ENCODE data around the gene UQCC2.

Gene UQCC2

DNA sequence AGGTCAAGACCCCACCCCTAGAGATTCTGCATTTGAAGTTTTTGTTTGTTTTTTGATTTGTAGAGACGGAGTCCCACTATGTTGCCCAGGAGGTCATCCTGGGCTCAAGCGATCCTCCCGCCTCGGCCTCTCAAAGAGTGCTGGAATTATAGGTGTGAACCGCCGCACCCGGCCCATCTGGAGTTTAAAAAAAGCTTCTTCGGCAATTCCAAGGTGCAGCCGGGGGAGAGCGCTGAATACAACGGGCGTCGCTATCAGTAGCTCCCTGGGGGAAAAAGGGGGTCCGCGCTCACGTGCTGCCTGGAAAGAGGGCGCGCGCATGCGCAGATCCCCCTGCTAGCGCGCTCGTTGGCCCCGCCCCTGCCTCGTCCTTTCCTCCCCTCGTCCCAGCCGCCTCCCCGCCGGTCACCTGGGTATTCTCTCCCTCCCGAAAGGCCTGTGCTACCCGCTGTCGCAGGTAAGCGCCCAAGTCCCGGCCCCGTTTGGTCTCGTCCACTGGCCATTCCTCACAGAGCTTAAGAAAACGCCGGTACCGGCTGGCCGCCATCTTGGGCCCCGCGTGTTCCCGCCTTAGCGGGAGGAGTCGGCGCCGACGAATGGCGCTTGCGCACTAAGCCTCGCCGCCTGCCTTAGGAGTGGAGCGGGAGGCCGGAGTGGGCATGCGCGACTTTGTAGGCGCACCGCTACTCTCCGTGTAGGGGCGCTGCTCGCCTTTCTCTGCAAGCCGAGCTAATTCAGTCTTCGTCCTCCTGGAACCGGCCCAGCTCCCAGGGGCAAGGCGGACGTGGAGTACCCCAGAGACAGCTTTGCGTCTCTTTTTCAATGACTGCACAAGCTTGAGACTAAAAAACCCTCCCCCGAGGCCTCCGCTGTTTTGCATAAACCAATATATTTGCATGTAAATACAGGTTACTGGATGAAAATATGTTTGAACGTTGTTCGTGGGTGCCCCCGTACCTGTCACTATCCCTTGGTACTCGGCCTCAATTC lies at the start of gene UQCC2:
TSS of gene UQCC2 (minus strand) at position 561 of the 990 bp plus-strand sequence. CDS start at position 547, 14 bp downstream.
- DNase-seq, result peak; percentile 94

DNA sequence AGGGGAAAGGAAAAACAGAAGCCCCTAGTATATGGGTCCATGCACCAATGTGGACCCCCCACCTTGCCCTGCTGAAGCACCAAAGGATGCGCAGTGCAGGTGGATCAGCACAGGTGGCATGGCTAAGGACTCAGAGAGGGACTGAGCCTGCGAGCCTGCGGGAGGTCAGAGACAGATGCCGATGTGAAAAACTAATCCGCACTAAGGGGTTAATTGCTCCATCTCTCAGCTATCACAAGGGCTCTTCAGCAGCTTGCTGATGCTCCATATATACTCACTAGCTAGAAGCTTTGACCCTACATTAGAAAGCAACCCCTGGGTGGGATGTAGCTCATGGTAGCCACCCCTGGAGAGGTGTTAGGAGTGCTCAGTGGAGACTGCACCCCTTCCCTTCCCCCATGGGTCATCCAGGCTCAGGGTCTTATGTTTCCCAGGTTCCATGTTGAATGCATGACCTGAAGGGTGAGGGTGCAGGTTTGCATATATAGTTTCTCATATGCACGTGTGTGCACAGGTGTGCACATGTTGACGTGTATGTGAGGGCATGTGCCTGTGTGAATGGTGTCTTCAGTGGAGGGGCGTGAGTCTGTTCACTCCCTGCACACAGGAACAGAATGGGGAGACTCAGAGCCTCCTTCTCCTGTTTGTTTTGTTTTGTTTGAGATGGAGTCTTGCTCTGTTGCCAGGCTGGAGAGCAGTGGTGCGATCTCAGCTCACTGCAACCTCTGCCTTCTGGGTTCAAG lies 48.6 kb upstream of the UQCC2 start:
- no peak for DNase-seq

GRCh38 chr6:33758815-33759216 lies 47.3 kb upstream of the UQCC2 start:
- DNase-seq, result no peak

DNA sequence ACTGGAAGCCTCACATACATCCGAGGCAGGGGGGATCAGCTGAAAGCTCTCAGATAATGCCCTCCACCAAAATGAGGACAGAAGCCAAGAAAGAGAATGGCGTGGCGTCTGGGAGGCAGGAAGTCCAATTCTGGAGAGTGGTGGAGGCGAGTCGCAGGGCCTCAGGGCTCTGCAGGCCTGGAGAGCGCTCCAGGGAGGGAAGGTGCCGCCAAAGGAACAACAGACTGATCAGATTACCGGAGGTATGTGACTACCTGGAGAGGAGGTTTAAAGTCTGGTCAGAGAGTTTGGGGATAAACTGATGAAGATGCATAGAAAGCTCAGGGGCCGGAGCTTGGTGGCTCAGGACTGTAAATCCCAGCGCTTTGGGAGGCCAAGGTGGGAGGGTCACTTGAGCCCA lies 46.4 kb upstream of the UQCC2 start:
- DNase-seq, result no peak

DNA sequence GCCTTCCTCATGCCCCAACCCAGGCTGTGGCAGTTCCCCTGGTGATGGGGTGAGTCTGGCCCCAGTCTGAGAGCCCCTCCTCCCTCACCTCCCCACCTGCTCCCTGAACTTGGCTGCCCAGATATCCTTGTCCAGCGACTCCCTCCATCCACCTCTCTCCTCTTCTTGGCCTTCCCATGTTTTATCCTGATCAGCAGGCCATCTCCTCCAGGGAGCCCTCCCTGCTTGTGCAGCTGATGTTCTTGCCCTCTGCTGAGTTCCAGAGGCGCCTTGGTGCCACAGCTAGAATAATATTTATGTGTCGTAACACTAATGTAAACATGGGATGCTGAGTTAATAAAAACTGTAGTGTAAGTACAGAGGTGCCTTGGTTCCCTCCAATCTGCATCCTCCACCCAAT lies 45.6 kb upstream of the UQCC2 start:
- DNase-seq, result no peak

DNA sequence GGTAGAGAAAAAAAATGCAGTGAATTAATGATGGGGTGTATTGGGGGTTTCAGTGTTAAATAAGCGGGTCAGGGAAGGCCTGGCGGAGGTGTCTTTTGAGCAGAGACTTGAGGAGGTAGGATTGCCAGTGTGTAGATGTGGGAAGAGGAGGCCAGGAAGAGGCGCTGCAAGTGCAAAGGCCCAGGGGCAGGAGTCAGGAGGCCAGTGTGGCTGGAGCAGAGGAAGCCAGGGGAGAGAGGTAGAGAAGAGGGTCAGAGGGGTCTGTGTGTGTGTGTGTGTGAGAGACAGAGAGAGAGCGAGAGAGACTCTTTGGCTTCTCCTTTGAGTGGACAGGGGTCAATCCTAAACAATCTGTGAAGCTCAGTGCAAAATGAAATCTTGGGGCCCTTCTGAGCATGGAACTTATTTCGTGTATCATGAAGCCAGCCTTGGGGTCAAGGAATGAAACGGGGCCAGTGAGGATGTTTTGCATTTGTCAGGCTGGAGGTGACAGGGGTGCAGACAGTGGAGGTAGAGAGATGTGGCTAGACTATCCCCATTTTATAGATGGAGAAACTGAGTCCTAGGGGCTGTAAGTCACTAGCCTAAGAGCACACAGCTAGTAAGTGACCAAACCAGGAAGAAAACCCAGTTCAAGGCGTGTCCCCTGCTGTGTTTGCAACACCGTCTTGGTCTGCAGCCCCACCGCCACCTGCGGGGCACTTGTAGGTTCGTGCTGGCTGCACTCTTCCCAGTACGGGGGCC lies 44.9 kb upstream of the UQCC2 start:
- no peak for DNase-seq

DNA sequence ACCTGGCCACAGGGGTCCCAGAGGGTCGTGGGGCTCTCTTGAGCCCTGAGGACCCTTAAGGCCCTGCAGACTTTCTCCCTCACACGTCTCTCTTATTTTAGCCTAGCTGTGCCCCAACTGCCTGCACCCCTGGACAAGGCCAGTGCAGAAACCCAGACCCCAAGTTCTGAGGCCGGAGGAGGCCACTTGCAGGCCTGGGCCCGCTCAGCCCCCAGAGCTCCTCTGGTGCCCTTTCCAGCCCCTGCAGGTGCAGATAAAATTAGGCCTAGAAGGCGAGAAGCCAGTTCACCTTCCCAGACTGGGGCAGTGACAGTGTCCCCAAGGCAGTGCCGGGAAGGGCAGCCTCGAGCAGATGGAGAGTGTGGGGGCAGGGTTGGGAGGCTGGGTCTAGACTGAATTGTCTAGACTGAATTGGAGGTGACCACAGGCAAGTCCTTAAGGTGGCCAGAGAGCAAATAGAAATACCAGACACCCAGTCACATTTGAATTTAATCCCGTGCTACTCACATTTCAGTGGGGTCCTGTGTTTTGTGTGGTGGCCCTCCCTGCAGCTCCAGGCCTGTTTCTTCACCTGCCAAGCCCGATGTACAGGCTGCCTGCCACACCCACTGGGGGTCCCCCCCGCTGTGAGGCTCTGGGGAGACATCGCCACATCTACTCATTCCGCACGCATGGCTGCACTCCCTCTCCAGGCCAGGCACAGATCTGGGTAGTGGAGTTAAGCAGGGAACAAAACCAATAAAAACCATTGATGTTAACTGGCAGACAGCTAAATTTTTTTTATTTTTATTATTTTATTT lies 43.8 kb upstream of the UQCC2 start:
- no peak for DNase-seq

DNA sequence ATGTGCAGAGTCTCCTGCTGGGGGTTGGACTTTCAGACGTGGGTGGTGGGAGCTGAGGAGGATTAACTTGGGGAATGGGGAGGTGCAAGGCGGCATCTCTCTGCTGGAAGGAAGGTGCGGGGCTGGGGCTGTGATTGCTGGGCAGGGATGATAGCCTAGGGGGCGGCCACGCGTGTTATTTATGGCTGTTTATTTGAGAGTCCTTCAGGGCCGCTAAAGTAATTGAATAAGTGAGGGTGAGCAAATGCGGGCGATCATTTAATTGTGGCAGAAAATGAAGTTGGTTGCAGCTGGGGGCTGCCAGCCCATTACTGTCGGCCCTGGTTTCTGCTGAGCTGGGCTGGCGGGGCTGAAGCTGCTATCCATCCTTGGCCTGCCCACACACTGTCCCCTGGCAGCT lies 42.7 kb upstream of the UQCC2 start:
- DNase-seq, result no peak

DNA sequence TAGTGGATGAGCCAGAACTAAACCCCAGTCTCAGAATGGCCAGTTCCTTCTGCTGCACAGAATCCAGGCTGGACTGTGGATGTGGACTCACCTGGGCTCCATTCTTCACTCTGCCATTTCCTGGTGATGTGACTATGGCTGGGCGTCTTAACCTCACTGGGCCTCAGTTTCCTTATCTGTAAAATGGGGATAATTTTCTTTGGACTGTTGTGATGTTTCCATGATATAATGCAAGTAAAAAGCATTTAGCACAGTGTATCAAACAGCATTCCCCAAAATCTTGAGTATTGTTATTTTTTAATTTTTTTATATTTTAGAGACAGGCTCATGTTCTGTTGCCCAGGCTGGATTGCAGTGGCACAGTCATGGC lies 41.1 kb upstream of the UQCC2 start:
- no peak for DNase-seq

DNA sequence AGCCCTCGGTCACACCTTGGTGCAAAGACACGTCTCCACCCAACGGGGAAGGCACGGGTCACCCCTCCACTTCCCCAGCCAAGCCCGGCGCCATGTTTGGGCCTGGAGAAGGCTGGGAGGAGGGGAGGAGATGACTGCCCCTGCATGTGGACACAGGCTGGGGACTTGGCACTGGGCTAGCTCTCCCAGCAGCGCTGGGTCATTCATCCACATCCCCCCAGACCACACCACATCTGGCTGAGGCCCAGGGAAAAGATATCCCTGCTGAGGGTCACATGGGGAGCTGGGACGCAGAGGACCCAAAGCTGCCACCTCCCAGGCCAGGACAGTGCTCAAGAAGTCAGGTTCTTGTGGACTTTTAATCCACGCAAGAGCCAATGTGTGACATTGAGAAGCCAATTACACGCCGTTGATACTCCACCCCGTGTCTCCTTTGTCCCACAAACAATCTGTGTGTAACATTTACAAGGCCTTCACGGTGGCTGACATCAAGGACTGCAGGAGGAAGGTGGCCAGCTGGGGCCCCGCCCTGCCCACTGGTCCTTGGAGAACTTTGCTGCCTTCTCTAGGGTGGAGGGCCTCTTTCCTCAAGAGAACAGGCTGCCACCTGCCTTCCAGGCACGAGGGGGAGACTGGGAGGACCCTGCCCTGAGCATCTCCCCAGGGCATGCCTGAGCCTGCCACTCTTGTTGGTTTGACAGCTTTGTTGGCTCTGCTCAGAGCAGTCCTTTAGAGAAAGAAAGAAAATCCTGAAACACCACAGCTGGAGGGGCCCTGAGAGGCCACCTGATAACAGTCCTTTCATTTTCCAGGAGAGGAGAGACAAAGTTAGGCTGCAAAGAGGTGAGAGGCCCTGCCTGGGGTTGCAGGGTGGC lies 40.5 kb upstream of the UQCC2 start:
- no peak for DNase-seq

GRCh38 chr6:33750244-33750991 lies 38.9 kb upstream of the UQCC2 start:
- DNase-seq, result no peak

GRCh38 chr6:33749401-33749800 lies 37.9 kb upstream of the UQCC2 start:
- DNase-seq, result no peak

- no peak for DNase-seq
Measured at GRCh38 chr6:33748841-33749240, 37.3 kb upstream of the UQCC2 start.

GRCh38 chr6:33747823-33748222 lies 36.3 kb upstream of the UQCC2 start:
- DNase-seq, result no peak

DNA sequence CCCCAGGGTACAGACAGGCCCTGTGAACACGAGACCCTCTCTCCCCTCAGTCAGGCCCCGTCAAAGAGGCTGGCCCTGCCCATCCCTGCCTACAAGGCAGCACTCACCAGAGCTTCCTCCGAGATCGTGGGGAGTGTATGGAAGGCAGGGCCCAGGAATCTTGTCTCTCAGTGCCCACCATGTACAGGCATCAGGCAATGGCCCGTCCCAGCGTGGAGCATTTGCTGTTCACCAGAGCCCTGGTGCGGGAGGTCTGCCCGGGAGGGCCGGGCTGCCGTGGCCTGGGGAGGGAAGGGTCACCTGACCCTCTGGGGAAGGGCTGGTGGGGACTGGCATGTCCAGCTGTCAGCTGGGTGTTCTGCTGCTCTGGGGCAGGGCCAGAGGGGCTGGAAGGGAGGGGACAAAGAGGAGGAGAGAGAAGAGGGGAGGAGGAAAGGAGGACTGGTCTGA lies 35.2 kb upstream of the UQCC2 start, which contains the start of gene IP6K3:
TSS of gene IP6K3 (minus strand) at position 255 of the 450 bp plus-strand sequence. CDS start 11,429 bp downstream, outside the sequence.
- DNase-seq, result no peak

DNA sequence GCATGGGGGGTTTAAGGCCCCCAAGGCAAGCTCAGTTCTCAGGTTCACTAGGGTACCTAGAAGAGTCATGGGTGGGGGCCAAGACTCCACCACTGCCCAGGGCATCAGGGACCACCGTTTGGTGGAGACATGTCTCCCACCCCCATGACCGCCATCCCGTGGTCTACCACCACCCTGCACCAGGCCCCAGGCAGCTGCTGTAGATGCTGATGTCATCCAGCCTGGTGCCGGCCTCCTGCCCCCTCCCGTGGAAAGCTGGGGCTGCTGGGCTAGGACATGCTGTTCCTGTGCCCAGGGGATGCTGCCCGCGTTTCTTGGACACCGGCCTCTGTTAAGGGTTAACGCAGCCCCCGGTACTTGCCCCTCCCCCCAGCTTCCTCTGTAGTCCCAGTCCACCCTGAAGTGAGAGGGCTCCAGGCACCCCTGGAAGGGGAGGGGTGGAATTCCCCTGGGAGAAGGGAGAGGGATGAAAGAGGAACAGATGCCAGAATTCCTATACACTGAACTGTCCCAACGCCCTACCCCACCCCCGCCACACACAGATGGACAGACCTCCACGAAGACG lies 34.6 kb upstream of the UQCC2 start:
- DNase-seq, result no peak

DNA sequence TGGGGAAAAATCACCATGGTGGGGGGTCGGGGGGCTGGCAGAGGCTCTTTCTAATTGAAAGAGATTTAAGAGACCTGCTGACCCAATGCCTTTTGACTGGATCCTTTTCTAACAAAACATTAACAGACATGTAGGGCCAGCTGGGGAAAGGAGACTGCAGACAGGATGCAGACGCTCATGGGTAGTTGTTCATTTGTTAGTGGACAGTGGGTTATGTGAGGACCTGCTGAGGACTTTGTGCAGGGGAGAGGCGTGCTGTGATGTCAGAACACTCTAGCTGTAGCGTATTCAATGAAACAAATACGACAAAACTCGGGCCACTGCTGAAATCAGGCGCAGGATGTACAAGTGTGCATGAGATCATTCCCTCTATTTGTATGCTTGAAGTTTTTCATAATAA lies 34.0 kb upstream of the UQCC2 start:
- DNase-seq, result no peak

- DNase-seq, result no peak
Measured at GRCh38 chr6:33744895-33745546, 33.5 kb upstream of the UQCC2 start.
